H1 (cell line): Measurements from ENCODE around the gene ASIC2. TPM values are rescaled to one million over a fixed set of nuclear protein-coding genes. Genes with fewer than 3 reads are reported as not detected.

Source experiments
- CTCF ChIA-PET: fragments of 300-600 bp; sonication (Branson Sonifier 250); formaldehyde crosslinking; loops from one replicate; lab custom pipeline; 2021; ENCODE audit not compliant: partially characterized antibody; lab: Charles Lee
- POLR2A ChIA-PET: fragments of 300-600 bp; sonication (Branson Sonifier 250); formaldehyde crosslinking; loops from one replicate; lab custom pipeline; 2021; ENCODE audit warnings: inconsistent platforms; ENCODE audit not compliant: partially characterized antibody; lab: Charles Lee
- DNase-seq, 2 experiments: peaks; one replicate each; pipeline versions ENCODE4 v3.0.0 to v3.0.0-alpha.2; 2010 to 2022; ENCODE audit warnings: low spot score in 2 of 2, low read depth in 1 of 2, mixed read lengths in 1 of 2
- FAIRE-seq: peaks from 2 replicates; lab custom pipeline; 2011; peaks lifted over from hg19 to GRCh38; lab: Jason Lieb, UNC
- H2AFZ ChIP-seq: 2 replicates; pipeline ENCODE4 v1.8.1; 2012; ENCODE audit warnings: low read length, inconsistent platforms
- H2AK5ac ChIP-seq: 2 replicates; pipeline ENCODE4 v1.6.1; 2013; ENCODE audit warnings: low read depth, low read length
- H2BK120ac ChIP-seq: replicated peaks from 2 replicates; pipeline ENCODE3; 2013; ENCODE audit warnings: low read depth, low read length, inconsistent platforms
- H2BK12ac ChIP-seq: 2 replicates; pipeline ENCODE4 v1.6.1; 2013; ENCODE audit warnings: low read depth, low read length
- H2BK15ac ChIP-seq: 2 replicates; pipeline ENCODE4 v1.6.1; 2013; ENCODE audit warnings: low read length
- H2BK20ac ChIP-seq: 2 replicates; pipeline ENCODE4 v1.6.1; 2013; ENCODE audit warnings: low read length
- H2BK5ac ChIP-seq: 2 replicates; pipeline ENCODE4 v1.6.1; 2013; ENCODE audit warnings: low read depth, low read length
- H3K14ac ChIP-seq: 2 replicates; pipeline ENCODE4 v1.6.1; 2013; ENCODE audit warnings: inconsistent platforms; ENCODE audit not compliant: insufficient read length
- H3K18ac ChIP-seq: 2 replicates; pipeline ENCODE4 v1.6.1; 2013; ENCODE audit warnings: low read length; ENCODE audit errors: extremely low read depth
- H3K23ac ChIP-seq: 2 replicates; pipeline ENCODE4 v1.6.1; 2013; ENCODE audit warnings: inconsistent platforms; ENCODE audit not compliant: insufficient read length
- H3K23me2 ChIP-seq: 2 replicates; pipeline ENCODE4 v1.6.1; 2013; ENCODE audit warnings: low read depth, low read length
- H3K27ac ChIP-seq: 2 replicates; pipeline ENCODE4 v1.6.1; 2011; ENCODE audit warnings: low read depth, low read length, inconsistent platforms
- H3K27me3 ChIP-seq, 4 experiments: replicated peaks in 1 of 4; 1 replicate in 1 of 4; 2 replicates in 3 of 4; pipeline versions ENCODE4 v1.6.1 to v1.8.1; 2011 to 2013; ENCODE audit warnings: low read length in 3 of 4, mild to moderate bottlenecking in 3 of 4, inconsistent platforms in 2 of 4, mixed read lengths in 2 of 4, moderate library complexity in 1 of 4; ENCODE audit not compliant: control insufficient read depth in 3 of 4, insufficient read depth in 3 of 4; ENCODE audit errors: extremely low read depth in 1 of 4
- H3K36me3 ChIP-seq, 4 experiments: 2 replicates each; pipeline versions ENCODE4 v1.6.1 to v1.8.1; 2011 to 2013; ENCODE audit warnings: mild to moderate bottlenecking in 4 of 4, low read length in 3 of 4, moderate library complexity in 2 of 4, control low read depth in 1 of 4, inconsistent platforms in 1 of 4; ENCODE audit not compliant: insufficient read depth in 4 of 4, control insufficient read depth in 2 of 4
- H3K4ac ChIP-seq: replicated peaks from 2 replicates; pipeline ENCODE3; 2013; ENCODE audit warnings: low read length, low read depth, mixed read lengths, inconsistent platforms; ENCODE audit not compliant: insufficient read length
- H3K4me1 ChIP-seq, 4 experiments: replicated peaks in 1 of 4; 1 replicate in 1 of 4; 2 replicates in 3 of 4; pipeline versions ENCODE4 v1.6.1 to v1.8.1; 2011 to 2013; ENCODE audit warnings: low read length in 3 of 4, inconsistent platforms in 2 of 4, mixed read lengths in 1 of 4; ENCODE audit not compliant: insufficient read depth in 4 of 4, control insufficient read depth in 3 of 4
- H3K4me2 ChIP-seq, 2 experiments: 2 replicates each; pipeline versions ENCODE4 v1.6.1 to v1.8.1; 2011 to 2013; ENCODE audit warnings: low read depth in 2 of 2, low read length in 2 of 2, control low read depth in 1 of 2, inconsistent platforms in 1 of 2, mild to moderate bottlenecking in 1 of 2; ENCODE audit not compliant: insufficient read depth in 1 of 2
- H3K4me3 ChIP-seq, 4 experiments: fragments of 200-600, 300-600 bp in 1 of 4; sonication (generic), shearing (Covaris generic), sonication (Bioruptor Twin) in 1 of 4; 2 replicates each; pipeline versions ENCODE4 v1.5.1 to v1.8.1; 2011 to 2016; ENCODE audit warnings: low read length in 4 of 4, low read depth in 3 of 4, control low read depth in 2 of 4, inconsistent platforms in 2 of 4, mild to moderate bottlenecking in 2 of 4, mixed read lengths in 1 of 4, moderate library complexity in 1 of 4; ENCODE audit not compliant: insufficient read depth in 2 of 4; ENCODE audit errors: extremely low read depth in 1 of 4
- H3K56ac ChIP-seq: replicated peaks from 2 replicates; pipeline ENCODE3; 2013; ENCODE audit warnings: low read depth, mild to moderate bottlenecking, mixed read lengths, low read length, inconsistent platforms; ENCODE audit not compliant: insufficient read length
- H3K79me1 ChIP-seq: 2 replicates; pipeline ENCODE4 v1.6.1; 2013; ENCODE audit warnings: low read depth, low read length, control low read depth
- H3K79me2 ChIP-seq, 2 experiments: 2 replicates each; pipeline versions ENCODE4 v1.6.1 to v1.8.1; 2012 to 2013; ENCODE audit warnings: low read length in 2 of 2, mild to moderate bottlenecking in 2 of 2, inconsistent platforms in 1 of 2; ENCODE audit not compliant: insufficient read depth in 2 of 2, control insufficient read depth in 1 of 2
- H3K9ac ChIP-seq, 4 experiments: replicated peaks in 1 of 4; 1 replicate in 1 of 4; 2 replicates in 3 of 4; pipeline versions ENCODE4 v1.6.1 to v1.8.1; 2011 to 2013; ENCODE audit warnings: low read depth in 3 of 4, low read length in 3 of 4, control low read depth in 2 of 4, mild to moderate bottlenecking in 2 of 4, moderate library complexity in 2 of 4, inconsistent platforms in 1 of 4; ENCODE audit errors: extremely low read depth in 1 of 4
- H3K9me3 ChIP-seq, 2 experiments: 2 replicates each; pipeline versions ENCODE4 v1.6.1 to v1.8.1; 2012 to 2013; ENCODE audit warnings: mild to moderate bottlenecking in 2 of 2, moderate library complexity in 2 of 2, control low read depth in 1 of 2, inconsistent platforms in 1 of 2, low read depth in 1 of 2, low read length in 1 of 2, mixed read lengths in 1 of 2; ENCODE audit not compliant: insufficient read depth in 2 of 2
- H4K20me1 ChIP-seq, 2 experiments: replicated peaks in 1 of 2; 2 replicates each; pipeline versions ENCODE3 to v1.8.1; 2011 to 2013; ENCODE audit warnings: inconsistent platforms in 2 of 2, low read length in 2 of 2, mild to moderate bottlenecking in 1 of 2; ENCODE audit not compliant: insufficient read depth in 2 of 2, control insufficient read depth in 1 of 2
- H4K5ac ChIP-seq: 2 replicates; pipeline ENCODE4 v1.6.1; 2013; ENCODE audit warnings: low read length, low read depth, mixed read lengths, inconsistent platforms; ENCODE audit not compliant: insufficient read length
- H4K8ac ChIP-seq: 2 replicates; pipeline ENCODE4 v1.8.0; 2013; ENCODE audit warnings: mild to moderate bottlenecking, moderate library complexity, low read length, inconsistent platforms; ENCODE audit not compliant: insufficient read depth; ENCODE audit errors: extremely low read depth
- H4K91ac ChIP-seq: replicated peaks from 2 replicates; pipeline ENCODE3; 2013; ENCODE audit warnings: low read length, mixed read lengths, inconsistent platforms; ENCODE audit not compliant: insufficient read length
- ASH2L ChIP-seq: fragments of 200-600, 300-600 bp; sonication (generic); IDR thresholded peaks from one replicate; pipeline ENCODE4 v1.7.1; 2017; ENCODE audit warnings: low read length
- BCL11A ChIP-seq, 2 experiments: IDR thresholded peaks; one replicate each; pipeline ENCODE4 v1.6.1; 2011; ENCODE audit warnings: low read depth in 2 of 2, low read length in 2 of 2, mild to moderate bottlenecking in 2 of 2
- HDAC6 ChIP-seq: IDR thresholded peaks from one replicate; pipeline ENCODE4 v1.7.1; 2012; ENCODE audit warnings: low read depth, mild to moderate bottlenecking, inconsistent platforms, low read length, moderate library complexity
- SP1 ChIP-seq: IDR thresholded peaks from 2 replicates; pipeline ENCODE4 v1.6.1; 2011; ENCODE audit warnings: low read depth, low read length
- SUZ12 ChIP-seq: fragments of 200-600 bp; sonication (generic); IDR thresholded peaks from 2 replicates; pipeline ENCODE4 v1.6.1; 2012; ENCODE audit warnings: mild to moderate bottlenecking, inconsistent platforms, low read length, moderate library complexity, mixed read lengths
- WGBS, 2 experiments: shearing (Covaris generic) in 1 of 2; methylation state at CpG; one replicate each; pipeline versions ENCODE4 v1.1.6 to v1.1.7; 2013 to 2015; ENCODE audit warnings: low lambda C conversion rate in 2 of 2, mixed read lengths in 2 of 2, inconsistent platforms in 1 of 2, low coverage in 1 of 2, missing lambda C conversion rate in 1 of 2; ENCODE audit not compliant: insufficient replicate concordance in 2 of 2, insufficient coverage in 1 of 2, insufficient read length in 1 of 2; ENCODE audit errors: extremely low coverage in 1 of 2, missing lambda C conversion rate in 1 of 2; 5-methylcytosine and 5-hydroxymethylcytosine counted together
- polyA plus RNA-seq, 7 experiments: library from polyadenylated mRNA; depleted of rRNA in 3 of 7; stranded (reverse) in 5 of 7; unstranded in 2 of 7; fragments of >200 nt in 5 of 7; fragments of 200-250 nt in 2 of 7; gene quantifications; 1 replicate in 5 of 7; 2 replicates in 1 of 7; 4 replicates in 1 of 7; pipeline versions ENCODE4 v1.2.1 to v1.2.3, GENCODE V29; 2011 to 2013; ENCODE audit warnings: missing spikeins in 2 of 7, mixed read lengths in 2 of 7
- total RNA-seq: library from RNA; stranded (reverse); fragmentation: NEBNext Ultra II Directional; extraction: Animal tissue kit (Norgen Biotek cat#: 25700); gene quantifications from 2 replicates; pipeline ENCODE4 v1.2.1, GENCODE V29; 2021

ASIC2 gene
- total and polyA plus RNA-seq, 2 of the 8 experiments (the other 6 are each of a cell fraction or from before 2014, with no cell fraction given), result 0.86 to 1.2 TPM

- POLR2A ChIA-PET, result no interaction called here
- TF ChIP-seq SP1 (no peak), BCL11A (IDR thresholded peaks at IDR 0.05; ENCODE audit: low read depth in 2 of 2, low read length in 2 of 2) (no peak), HDAC6 (no peak), ASH2L (no peak), SUZ12 (no peak)
- H3K27me3 ChIP-seq, result no peaks in the 10 kb centered on the region
- H3K4ac ChIP-seq, result no peak overlapping the region
- H3K79me2 ChIP-seq, result no peaks in the 10 kb centered on the region
- DNase-seq (no peak), FAIRE-seq (no peak)
- H2BK15ac ChIP-seq, result no peak overlapping the region
- no peak overlapping the region for H3K23ac ChIP-seq
- no peaks in the 10 kb centered on the region for H3K79me1 ChIP-seq
- H3K14ac ChIP-seq, result no peak overlapping the region
- no peaks in the 10 kb centered on the region for H3K36me3 ChIP-seq
- no peak overlapping the region for H2AFZ ChIP-seq
- no peak overlapping the region for H2AK5ac ChIP-seq
- no peak overlapping the region for H3K4me2 ChIP-seq
- H4K5ac ChIP-seq, result no peak overlapping the region
- no peak overlapping the region for H4K8ac ChIP-seq
- H3K27ac ChIP-seq, result no peak overlapping the region
- no peak overlapping the region for H2BK5ac ChIP-seq
- no peak overlapping the region for H2BK120ac ChIP-seq
- no peak overlapping the region for H3K9ac ChIP-seq
- no peak overlapping the region for H2BK20ac ChIP-seq
- H3K18ac ChIP-seq, result no peak overlapping the region
- H4K91ac ChIP-seq, result no peak overlapping the region
- H3K4me3 ChIP-seq, result no peak overlapping the region
- WGBS, 2 experiments, result 100% methylated on average over 1 of the region's 1 CpG; no CpG with 5 or more reads in 1 of the 2 experiments
- no peaks in the 10 kb centered on the region for H3K4me1 ChIP-seq
- H4K20me1 ChIP-seq, result no peaks in the 10 kb centered on the region
- no peaks in the 10 kb centered on the region; a peak in 1 of 4 replicates for H3K9me3 ChIP-seq
- H3K23me2 ChIP-seq, result no peaks in the 10 kb centered on the region
- no peak overlapping the region for H3K56ac ChIP-seq
- CTCF ChIA-PET, result interaction anchor here (1.8 kb wide), 1 partner anchor 30 kb away, joined by 5 read pairs; no protein-coding TSS in a partner anchor
- no peak overlapping the region for H2BK12ac ChIP-seq
Measured at GRCh38 chr17:32971171-32971570, 321.9 kb downstream of the ASIC2 start.
